HepG2 (cell line): ENCODE measurements around the gene LRIG1. TPM values are rescaled to one million over a fixed set of nuclear protein-coding genes. Genes with fewer than 3 reads are reported as not detected.

Experiments
- ATF4 ChIP-seq, 2 experiments: fragments of 450-650 bp in 1 of 2; sonication (generic) in 1 of 2; formaldehyde crosslinking; IDR thresholded peaks; 2 replicates each; pipeline versions ENCODE4 v1.5.0 to v1.8.0; 2020 to 2022; ENCODE audit warnings: mild to moderate bottlenecking in 1 of 2, missing genetic modification reagents in 1 of 2
- CAMTA2 ChIP-seq: sonication (generic); formaldehyde crosslinking; IDR thresholded peaks from 2 replicates; pipeline ENCODE4 v1.4.0; 2020; ENCODE audit warnings: mild to moderate bottlenecking, missing genetic modification reagents, borderline replicate concordance
- GATA4 ChIP-seq: sonication (generic); IDR thresholded peaks from 2 replicates; pipeline ENCODE4 v1.6.1; 2016; ENCODE audit warnings: antibody characterized with exemption, low read depth, borderline replicate concordance
- HDAC2 ChIP-seq: sonication (generic); formaldehyde crosslinking; IDR thresholded peaks from 2 replicates; pipeline ENCODE4 v1.4.0; 2020; ENCODE audit warnings: missing genetic modification reagents
- HMG20A ChIP-seq: IDR thresholded peaks from 2 replicates; pipeline ENCODE4 v1.6.1; 2016; ENCODE audit warnings: borderline replicate concordance
- HOXD1 ChIP-seq: sonication (generic); formaldehyde crosslinking; IDR thresholded peaks from 2 replicates; pipeline ENCODE4 v1.5.0; 2020; ENCODE audit warnings: missing genetic modification reagents
- NFAT5 ChIP-seq: sonication (generic); formaldehyde crosslinking; IDR thresholded peaks from 2 replicates; pipeline ENCODE4 v1.4.0; 2020; ENCODE audit warnings: missing genetic modification reagents
- POLR2A ChIP-seq, 2 experiments: IDR thresholded peaks; 2 replicates each; pipeline ENCODE4 v1.6.1; 2011; ENCODE audit warnings: low read depth in 2 of 2, low read length in 2 of 2, mild to moderate bottlenecking in 1 of 2, moderate library complexity in 1 of 2; ENCODE audit not compliant: insufficient read depth in 1 of 2
- PRMT3 ChIP-seq: sonication (generic); formaldehyde crosslinking; IDR thresholded peaks from 2 replicates; pipeline ENCODE4 v1.8.1; 2022; ENCODE audit warnings: low read depth, mild to moderate bottlenecking, moderate library complexity, missing genetic modification reagents, borderline replicate concordance
- RBAK ChIP-seq: sonication (generic); formaldehyde crosslinking; IDR thresholded peaks from 2 replicates; pipeline ENCODE4 v1.5.1; 2020; ENCODE audit warnings: mild to moderate bottlenecking, missing genetic modification reagents
- SP140L ChIP-seq: sonication (generic); formaldehyde crosslinking; IDR thresholded peaks from 2 replicates; pipeline ENCODE4 v1.4.0; 2020; ENCODE audit warnings: missing genetic modification reagents, borderline replicate concordance
- SRSF9 ChIP-seq: fragments of 200-400 bp; formaldehyde crosslinking; IDR thresholded peaks from 2 replicates; pipeline ENCODE4 v1.6.1; 2018; ENCODE audit warnings: borderline replicate concordance, mild to moderate bottlenecking, low read depth, low read length; ENCODE audit not compliant: insufficient read depth, poor library complexity, severe bottlenecking
- ZBTB3 ChIP-seq: sonication (generic); formaldehyde crosslinking; IDR thresholded peaks from 2 replicates; pipeline ENCODE4 v1.4.0; 2020; ENCODE audit warnings: low read depth, mild to moderate bottlenecking, moderate library complexity, missing genetic modification reagents, borderline replicate concordance
- ZNF160 ChIP-seq: sonication (generic); formaldehyde crosslinking; IDR thresholded peaks from 2 replicates; pipeline ENCODE4 v1.8.0; 2022; ENCODE audit warnings: mild to moderate bottlenecking, inconsistent platforms, missing genetic modification reagents
- ZNF282 ChIP-seq: fragments of 450-650 bp; IDR thresholded peaks from 2 replicates; pipeline ENCODE4 v1.6.1; 2018; ENCODE audit not compliant: partially characterized antibody
- ZNF296 ChIP-seq: sonication (generic); formaldehyde crosslinking; conservative IDR thresholded peaks from 2 replicates; pipeline ENCODE4 v1.5.0; 2020; ENCODE audit warnings: mild to moderate bottlenecking, missing genetic modification reagents
- polyA plus RNA-seq, 8 experiments: library from polyadenylated mRNA; depleted of rRNA in 3 of 8; stranded (reverse) in 7 of 8; unstranded in 1 of 8; fragments of >200 nt; fragmentation: Illumina TruSeq in 4 of 8; extraction: Trizol in 4 of 8; gene quantifications; 2 replicates each; pipeline versions ENCODE4 v1.2.1 to v1.2.3, GENCODE V29; 2011 to 2016; ENCODE audit warnings: low read depth in 4 of 8, missing spikeins in 1 of 8, mixed read lengths in 1 of 8; ENCODE audit not compliant: insufficient read depth in 1 of 8
- total RNA-seq, 5 experiments: library from RNA; depleted of rRNA; stranded (reverse); fragments of >200 nt; fragmentation: Illumina TruSeq; extraction: Trizol; gene quantifications; 2 replicates each; pipeline ENCODE4 v1.2.3, GENCODE V29; 2016; ENCODE audit warnings: low read depth in 1 of 5
- TF ChIP-seq, protein P1 (sequence below): sonication (generic); formaldehyde crosslinking; IDR thresholded peaks from 2 replicates; pipeline ENCODE4 v1.8.0; 2022; ENCODE audit warnings: low read depth, missing genetic modification reagents
- TF ChIP-seq, protein P2 (sequence below): sonication (generic); formaldehyde crosslinking; IDR thresholded peaks from 2 replicates; pipeline ENCODE4 v1.4.0; 2020; ENCODE audit warnings: mild to moderate bottlenecking, low read depth, missing genetic modification reagents
- TF ChIP-seq, protein P3 (sequence below): IDR thresholded peaks from 2 replicates; pipeline ENCODE4 v1.6.1; 2016; ENCODE audit warnings: missing compliant biosample characterization, missing genetic modification reagents, borderline replicate concordance

LRIG1 gene
- total and polyA plus RNA-seq, 2 of the 13 experiments (the other 11 are each of a cell fraction or from before 2014, with no cell fraction given), result 17.8 to 24.8 TPM

GRCh38 chr3:66463054-66463631 is 37.7 kb downstream of the LRIG1 start (continued):
- no peak for TF ChIP-seq SP140L (CRISPR knock-in tag)
- TF ChIP-seq GATA4, result no peak
- TF ChIP-seq, protein P1, sequence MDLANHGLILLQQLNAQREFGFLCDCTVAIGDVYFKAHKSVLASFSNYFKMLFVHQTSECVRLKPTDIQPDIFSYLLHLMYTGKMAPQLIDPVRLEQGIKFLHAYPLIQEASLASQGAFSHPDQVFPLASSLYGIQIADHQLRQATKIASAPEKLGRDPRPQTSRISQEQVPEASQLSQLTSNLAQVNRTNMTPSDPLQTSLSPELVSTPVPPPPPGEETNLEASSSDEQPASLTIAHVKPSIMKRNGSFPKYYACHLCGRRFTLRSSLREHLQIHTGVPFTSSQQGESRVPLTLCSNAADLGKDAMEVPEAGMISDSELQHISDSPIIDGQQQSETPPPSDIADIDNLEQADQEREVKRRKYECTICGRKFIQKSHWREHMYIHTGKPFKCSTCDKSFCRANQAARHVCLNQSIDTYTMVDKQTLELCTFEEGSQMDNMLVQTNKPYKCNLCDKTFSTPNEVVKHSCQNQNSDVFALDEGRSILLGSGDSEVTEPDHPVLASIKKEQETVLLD (CRISPR knock-in tag), result no peak
- no peak for TF ChIP-seq PRMT3
- TF ChIP-seq, protein P2, sequence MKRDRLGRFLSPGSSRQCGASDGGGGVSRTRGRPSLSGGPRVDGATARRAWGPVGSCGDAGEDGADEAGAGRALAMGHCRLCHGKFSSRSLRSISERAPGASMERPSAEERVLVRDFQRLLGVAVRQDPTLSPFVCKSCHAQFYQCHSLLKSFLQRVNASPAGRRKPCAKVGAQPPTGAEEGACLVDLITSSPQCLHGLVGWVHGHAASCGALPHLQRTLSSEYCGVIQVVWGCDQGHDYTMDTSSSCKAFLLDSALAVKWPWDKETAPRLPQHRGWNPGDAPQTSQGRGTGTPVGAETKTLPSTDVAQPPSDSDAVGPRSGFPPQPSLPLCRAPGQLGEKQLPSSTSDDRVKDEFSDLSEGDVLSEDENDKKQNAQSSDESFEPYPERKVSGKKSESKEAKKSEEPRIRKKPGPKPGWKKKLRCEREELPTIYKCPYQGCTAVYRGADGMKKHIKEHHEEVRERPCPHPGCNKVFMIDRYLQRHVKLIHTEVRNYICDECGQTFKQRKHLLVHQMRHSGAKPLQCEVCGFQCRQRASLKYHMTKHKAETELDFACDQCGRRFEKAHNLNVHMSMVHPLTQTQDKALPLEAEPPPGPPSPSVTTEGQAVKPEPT, result no peak
- no peak for TF ChIP-seq RBAK (CRISPR knock-in tag)
- 0 out of 4 replicates have a peak, but pooled peaks of 1 of the 2 experiments have one; percentile 29 for TF ChIP-seq ATF4 (CRISPR knock-in tag; IDR thresholded peaks at IDR 0.05)
- TF ChIP-seq POLR2A (IDR thresholded peaks at IDR 0.05; ENCODE audit: insufficient read depth in 1 of 2, low read depth in 2 of 2, low read length in 2 of 2), result peak in 1 of 2 experiments; percentile 36; a peak in 1 of 4 replicates
- no peak for TF ChIP-seq ZNF282
- TF ChIP-seq HOXD1 (CRISPR knock-in tag), result no peak
- no peak for TF ChIP-seq NFAT5
- TF ChIP-seq, protein P3, sequence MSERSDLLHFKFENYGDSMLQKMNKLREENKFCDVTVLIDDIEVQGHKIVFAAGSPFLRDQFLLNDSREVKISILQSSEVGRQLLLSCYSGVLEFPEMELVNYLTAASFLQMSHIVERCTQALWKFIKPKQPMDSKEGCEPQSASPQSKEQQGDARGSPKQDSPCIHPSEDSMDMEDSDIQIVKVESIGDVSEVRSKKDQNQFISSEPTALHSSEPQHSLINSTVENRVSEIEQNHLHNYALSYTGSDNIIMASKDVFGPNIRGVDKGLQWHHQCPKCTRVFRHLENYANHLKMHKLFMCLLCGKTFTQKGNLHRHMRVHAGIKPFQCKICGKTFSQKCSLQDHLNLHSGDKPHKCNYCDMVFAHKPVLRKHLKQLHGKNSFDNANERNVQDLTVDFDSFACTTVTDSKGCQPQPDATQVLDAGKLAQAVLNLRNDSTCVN (CRISPR knock-in tag), result no peak
- TF ChIP-seq ZNF296 (CRISPR knock-in tag), result no peak
- TF ChIP-seq ZNF160 (CRISPR knock-in tag), result no peak
- peak; percentile 88 for TF ChIP-seq HDAC2
- TF ChIP-seq SRSF9, result no peak
- TF ChIP-seq CAMTA2 (CRISPR knock-in tag), result no peak
- TF ChIP-seq ZBTB3 (CRISPR knock-in tag), result no peak
- peak; percentile 64; the same call in 1 of the 2 replicates for TF ChIP-seq HMG20A (CRISPR knock-in tag)
